Measurements from ENCODE around the gene OGFOD3.
A peak's percentile ranks its signal among the peaks of the same experiment; 100 is the strongest.

The OGFOD3 gene

GRCh38 chr17:82392209-82392920, 26.0 kb downstream of the OGFOD3 start:
- no peaks in the 10 kb centered on the region for H3K36me3 ChIP-seq (ENCODE audit: low read depth)
- H3K27ac ChIP-seq (ENCODE audit: poor library complexity, severe bottlenecking), result no peak overlapping the region
- ATAC-seq (ENCODE audit: low read depth) (no peak), DNase-seq (ENCODE audit: low spot score) (peak; percentile 66)
- H3K27me3 ChIP-seq (ENCODE audit: insufficient read depth, poor library complexity, severe bottlenecking), result no peaks in the 10 kb centered on the region
- no peaks in the 10 kb centered on the region for H3K9me3 ChIP-seq (ENCODE audit: severe bottlenecking)
- H3K4me1 ChIP-seq (ENCODE audit: insufficient read depth, poor library complexity, severe bottlenecking), result no peaks in the 10 kb centered on the region
- TF ChIP-seq CTCF (IDR thresholded peaks at IDR 0.05; ENCODE audit: poor library complexity, severe bottlenecking), result no peak
- H3K4me3 ChIP-seq (ENCODE audit: severe bottlenecking), result no peak overlapping the region

- Histone ChIP-seq H3K4me3 (ENCODE audit: severe bottlenecking) (no peak overlapping the region), H3K27me3 (ENCODE audit: insufficient read depth, poor library complexity, severe bottlenecking) (no peaks in the 10 kb centered on the region), H3K27ac (ENCODE audit: poor library complexity, severe bottlenecking) (no peak overlapping the region), H3K36me3 (ENCODE audit: low read depth) (no peaks in the 10 kb centered on the region), H3K9me3 (ENCODE audit: severe bottlenecking) (no peaks in the 10 kb centered on the region), H3K4me1 (ENCODE audit: insufficient read depth, poor library complexity, severe bottlenecking) (no peaks in the 10 kb centered on the region)
- DNase-seq (ENCODE audit: low spot score), result peak; percentile 70
- ATAC-seq (ENCODE audit: low read depth), result no peak
- TF ChIP-seq CTCF (IDR thresholded peaks at IDR 0.05; ENCODE audit: poor library complexity, severe bottlenecking), result no peak
Observed at GRCh38 chr17:82391496-82392066, 26.8 kb downstream of the OGFOD3 start.

GRCh38 chr17:82390860-82391435, 27.4 kb downstream of the OGFOD3 start:
- TF ChIP-seq CTCF (IDR thresholded peaks at IDR 0.05; ENCODE audit: poor library complexity, severe bottlenecking), result no peak
- no peak overlapping the region for H3K4me3 ChIP-seq (ENCODE audit: severe bottlenecking)
- H3K36me3 ChIP-seq (ENCODE audit: low read depth), result no peaks in the 10 kb centered on the region
- H3K4me1 ChIP-seq (ENCODE audit: insufficient read depth, poor library complexity, severe bottlenecking), result no peaks in the 10 kb centered on the region
- H3K27ac ChIP-seq (ENCODE audit: poor library complexity, severe bottlenecking), result no peak overlapping the region
- H3K27me3 ChIP-seq (ENCODE audit: insufficient read depth, poor library complexity, severe bottlenecking), result no peaks in the 10 kb centered on the region
- ATAC-seq (ENCODE audit: low read depth) (no peak), DNase-seq (ENCODE audit: low spot score) (peak; percentile 62)
- no peaks in the 10 kb centered on the region for H3K9me3 ChIP-seq (ENCODE audit: severe bottlenecking)

- DNase-seq (ENCODE audit: low spot score), result peak; percentile 61
- Histone ChIP-seq H3K27me3 (ENCODE audit: insufficient read depth, poor library complexity, severe bottlenecking) (no peaks in the 10 kb centered on the region), H3K27ac (ENCODE audit: poor library complexity, severe bottlenecking) (no peak overlapping the region), H3K4me3 (ENCODE audit: severe bottlenecking) (no peak overlapping the region), H3K4me1 (ENCODE audit: insufficient read depth, poor library complexity, severe bottlenecking) (no peaks in the 10 kb centered on the region), H3K9me3 (ENCODE audit: severe bottlenecking) (no peaks in the 10 kb centered on the region), H3K36me3 (ENCODE audit: low read depth) (no peaks in the 10 kb centered on the region)
- TF ChIP-seq CTCF (IDR thresholded peaks at IDR 0.05; ENCODE audit: poor library complexity, severe bottlenecking), result no peak
- ATAC-seq (ENCODE audit: low read depth), result no peak
Observed at GRCh38 chr17:82390015-82390859, 28.1 kb downstream of the OGFOD3 start.
